IPS-NIHi11 (cell line): ENCODE measurements around the gene EPX.

ENCODE experiments used
- DNase-seq: peaks from one replicate; pipeline ENCODE4 v3.0.0; 2012; ENCODE audit warnings: mixed read lengths, low spot score

Gene EPX

DNA sequence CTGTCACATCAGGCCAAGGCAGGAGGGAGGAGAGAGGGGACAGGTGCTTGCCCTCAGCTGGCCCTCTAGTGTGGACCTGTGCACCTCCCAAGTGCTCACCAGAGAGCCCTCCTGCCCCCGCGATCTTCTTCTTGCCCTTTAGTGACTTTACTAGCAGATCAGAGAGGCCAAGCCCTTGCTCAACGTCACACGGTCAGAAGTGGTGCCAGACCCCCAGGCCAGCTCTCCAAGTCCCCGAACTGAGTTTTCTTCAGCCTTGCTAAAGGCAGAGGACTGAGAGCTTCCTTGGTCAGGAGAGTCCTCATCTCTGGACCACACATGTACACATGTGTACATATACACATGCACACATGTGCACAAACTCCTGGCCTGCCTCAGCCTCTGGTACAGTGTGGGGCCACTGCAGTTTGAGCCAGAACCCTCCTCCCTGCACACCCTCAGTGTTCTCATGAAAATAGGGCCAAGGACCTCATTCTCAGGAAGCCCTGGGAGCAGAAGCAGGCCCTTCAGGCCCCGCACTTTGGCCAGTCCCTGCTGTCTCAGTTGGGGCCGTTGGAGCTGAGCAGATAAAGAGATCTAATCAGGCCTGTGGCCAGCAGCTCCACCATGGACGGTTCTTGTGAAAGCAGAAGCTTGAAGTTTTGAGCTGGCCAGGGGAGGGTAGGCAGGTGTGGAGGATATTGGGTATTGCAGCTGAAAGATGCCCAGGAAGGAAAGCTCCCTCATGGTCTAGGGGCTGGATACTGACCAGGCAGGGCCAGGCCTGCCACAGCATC lies 7.4 kb upstream of the EPX start:
- no peak for DNase-seq

GRCh38 chr17:58186591-58186990 lies 5.9 kb upstream of the EPX start:
- DNase-seq, result no peak

GRCh38 chr17:58187063-58187462 lies 5.5 kb upstream of the EPX start:
- DNase-seq, result no peak

DNA sequence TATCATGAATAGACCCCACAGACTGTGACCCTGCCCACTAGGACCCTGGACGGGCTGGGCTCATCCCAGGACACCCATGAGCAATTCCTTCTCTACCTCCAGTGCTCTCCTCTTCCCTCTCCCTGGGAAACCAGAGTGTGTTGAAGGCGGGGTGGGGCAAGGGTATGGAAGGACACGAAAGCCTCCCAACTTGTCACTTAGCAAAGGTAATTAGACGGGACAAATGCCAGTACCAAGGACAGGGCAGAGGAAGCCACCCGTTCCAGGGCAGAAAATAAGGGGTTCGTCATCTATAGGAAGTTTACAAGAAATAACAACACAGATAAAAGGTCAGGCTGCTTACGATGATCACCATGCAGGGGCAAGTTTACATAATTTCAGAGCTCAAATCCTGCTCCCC lies 4.9 kb upstream of the EPX start:
- peak; percentile 33 for DNase-seq

GRCh38 chr17:58189436-58190146 lies 2.9 kb upstream of the EPX start:
- DNase-seq, result peak; percentile 34

GRCh38 chr17:58191241-58191896 lies 1.2 kb upstream of the EPX start:
- peak; percentile 61 for DNase-seq

- DNase-seq, result peak; percentile 76
Observed at GRCh38 chr17:58193641-58194255, 1.2 kb downstream of the EPX start.

DNA sequence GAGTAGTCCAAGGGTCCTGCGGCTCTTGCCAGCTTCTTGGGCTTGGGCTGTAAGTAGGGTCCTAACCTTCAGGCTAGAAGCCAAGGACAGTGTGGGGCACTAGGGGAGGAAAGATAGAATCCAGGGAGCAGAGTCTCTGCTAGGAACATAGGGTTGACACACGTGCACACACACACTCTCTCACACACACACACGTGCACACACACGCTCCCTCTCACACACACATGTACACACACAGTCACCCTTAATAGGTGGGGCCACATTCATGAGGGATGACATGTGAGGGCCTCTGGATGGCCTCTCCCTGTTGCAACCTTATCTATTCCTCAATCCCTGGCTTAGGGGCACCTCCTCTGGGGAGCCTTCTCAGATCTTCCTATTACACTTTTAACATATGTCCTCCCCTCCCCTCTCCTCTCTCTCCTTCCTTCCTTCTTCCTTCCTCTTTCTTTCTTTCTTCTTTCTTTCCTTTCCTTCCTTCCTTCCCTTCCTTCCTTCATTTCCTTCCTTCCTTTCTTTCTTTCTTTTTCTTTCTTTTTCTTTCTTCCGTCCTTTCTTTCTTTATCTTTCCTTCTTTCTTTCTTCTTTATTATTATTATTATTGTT lies 3.1 kb downstream of the EPX start:
- DNase-seq, result no peak

DNA sequence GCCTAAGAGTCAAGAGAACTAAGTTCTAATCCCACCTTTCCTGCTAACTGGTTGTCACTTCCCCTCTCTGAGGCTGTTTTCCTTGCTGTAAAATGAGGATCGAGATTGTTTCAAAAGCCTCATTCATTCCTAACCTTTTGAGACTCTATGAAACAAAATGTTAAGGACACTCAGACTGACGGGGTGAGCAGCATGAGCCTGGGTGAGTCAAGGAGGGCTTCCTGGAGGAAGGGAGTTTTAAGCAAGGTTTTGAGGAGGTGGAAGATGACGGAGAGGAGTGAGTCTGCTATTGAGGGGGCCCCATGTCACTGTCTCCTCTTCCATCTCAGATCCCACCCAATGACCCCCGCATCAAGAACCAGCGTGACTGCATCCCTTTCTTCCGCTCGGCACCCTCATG lies 4.1 kb downstream of the EPX start:
- DNase-seq, result no peak

- peak; percentile 85 for DNase-seq
Observed at GRCh38 chr17:58200024-58200633, 7.6 kb downstream of the EPX start.

DNA sequence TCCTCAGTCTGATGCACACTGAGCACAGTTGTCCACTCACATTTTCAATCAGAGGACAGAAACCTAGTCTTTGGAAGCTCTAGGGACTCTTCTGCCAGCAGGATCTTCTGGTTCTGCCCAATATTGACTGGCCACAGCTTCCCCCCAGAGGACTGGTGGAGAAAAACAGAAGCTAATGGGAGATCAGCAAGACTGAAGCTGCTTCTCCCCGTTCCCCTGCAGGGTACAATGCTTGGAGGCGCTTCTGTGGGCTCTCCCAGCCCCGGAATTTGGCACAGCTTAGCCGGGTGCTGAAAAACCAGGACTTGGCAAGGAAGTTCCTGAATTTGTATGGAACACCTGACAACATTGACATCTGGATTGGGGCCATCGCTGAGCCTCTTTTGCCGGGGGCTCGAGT lies 10.3 kb downstream of the EPX start:
- DNase-seq, result no peak

DNA sequence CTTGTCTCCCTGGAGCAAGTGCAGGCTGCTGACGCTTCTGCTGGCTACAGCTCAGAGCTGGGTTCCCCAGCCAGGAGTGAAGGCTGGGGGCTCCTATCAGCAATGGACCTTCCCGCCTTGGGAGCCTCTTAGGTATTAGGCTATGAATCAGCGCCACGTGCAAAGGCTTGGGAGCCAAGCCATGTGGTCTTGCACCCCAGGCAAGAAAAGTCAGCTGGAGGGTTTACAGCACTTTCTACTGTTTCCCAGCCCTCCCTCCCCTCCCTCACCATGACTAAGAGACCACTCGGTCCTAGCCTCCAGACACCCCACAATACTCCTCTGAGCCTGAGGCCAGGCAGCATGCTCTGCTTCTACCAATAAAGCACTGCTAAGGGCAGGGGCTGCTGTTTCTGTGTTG lies 12.3 kb downstream of the EPX start:
- no peak for DNase-seq

- no peak for DNase-seq
Observed at GRCh38 chr17:58205936-58206335, 13.4 kb downstream of the EPX start.

- DNase-seq, result no peak
Observed at GRCh38 chr17:58207451-58207850, 14.9 kb downstream of the EPX start.

DNA sequence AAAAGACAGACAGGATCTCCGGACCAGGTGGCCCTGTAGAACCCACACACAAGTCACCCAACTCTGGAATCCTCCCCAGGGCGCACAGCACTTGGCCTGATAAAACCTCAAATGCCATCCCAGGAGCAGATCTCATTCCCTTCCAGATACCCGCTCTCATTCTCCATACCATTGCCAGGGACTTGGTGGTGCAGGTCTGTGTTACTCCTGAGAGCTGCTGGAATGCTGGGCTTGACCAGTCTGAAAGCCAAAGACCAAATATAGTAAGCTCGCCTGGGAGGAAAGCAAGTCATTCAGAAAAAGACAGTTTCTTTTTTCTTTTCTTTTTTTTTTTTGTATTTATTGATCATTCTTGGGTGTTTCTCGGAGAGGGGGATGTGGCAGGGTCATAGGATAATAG lies 15.8 kb downstream of the EPX start:
- no peak for DNase-seq

- no peak for DNase-seq
Observed at GRCh38 chr17:58210922-58211321, 18.4 kb downstream of the EPX start.

- DNase-seq, result no peak
Observed at GRCh38 chr17:58215685-58216084, 23.2 kb downstream of the EPX start.

GRCh38 chr17:58217766-58218165 lies 25.2 kb downstream of the EPX start:
- no peak for DNase-seq

DNA sequence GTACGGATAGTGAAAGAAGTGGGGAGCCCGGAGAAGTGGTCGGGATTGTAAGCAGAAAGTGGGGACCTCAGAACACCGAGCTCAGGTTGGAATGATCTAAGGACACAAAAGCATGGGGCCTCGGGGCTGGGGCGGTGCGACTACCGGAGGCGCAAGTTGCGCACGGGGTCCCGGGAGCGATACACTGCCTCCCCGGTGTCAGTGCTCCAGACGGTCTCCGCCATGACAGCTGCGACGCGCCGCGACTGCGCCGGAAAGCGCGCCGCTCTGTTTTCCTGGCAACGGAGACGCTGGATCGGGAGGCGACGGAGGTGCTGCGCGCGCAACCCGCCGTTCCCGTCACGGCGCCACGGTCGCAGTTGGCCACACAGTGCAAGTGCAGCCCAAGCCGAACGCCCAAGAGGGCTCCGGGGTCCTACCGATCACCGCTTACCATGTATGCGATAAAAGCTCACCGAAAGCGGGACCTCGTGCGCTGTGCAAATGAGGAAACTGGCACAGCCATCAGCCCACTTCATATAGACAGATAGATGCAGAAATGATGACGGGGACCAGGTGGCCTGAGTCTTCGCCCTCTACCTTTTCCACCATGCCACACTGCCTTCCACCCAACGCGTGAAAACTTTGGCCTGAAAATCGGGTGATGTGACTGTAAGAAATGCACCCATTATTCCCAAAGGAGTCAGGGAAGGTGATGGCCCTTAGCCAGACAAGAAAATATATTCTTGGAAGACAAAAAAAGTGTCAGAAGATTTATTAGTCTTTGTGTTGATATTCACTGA lies 26.7 kb downstream of the EPX start, which contains the start of gene MKS1:
Gene MKS1, minus strand, starts transcription at position 249 of the 782 bp plus-strand sequence. Its CDS starts 25 bp downstream, at position 224.
- DNase-seq, result peak; percentile 100

GRCh38 chr17:58219789-58220183 lies 27.3 kb downstream of the EPX start:
- DNase-seq, result no peak

- no peak for DNase-seq
Observed at GRCh38 chr17:58224315-58224714, 31.8 kb downstream of the EPX start.
